ENCODE results near the gene MFSD11.

DNA sequence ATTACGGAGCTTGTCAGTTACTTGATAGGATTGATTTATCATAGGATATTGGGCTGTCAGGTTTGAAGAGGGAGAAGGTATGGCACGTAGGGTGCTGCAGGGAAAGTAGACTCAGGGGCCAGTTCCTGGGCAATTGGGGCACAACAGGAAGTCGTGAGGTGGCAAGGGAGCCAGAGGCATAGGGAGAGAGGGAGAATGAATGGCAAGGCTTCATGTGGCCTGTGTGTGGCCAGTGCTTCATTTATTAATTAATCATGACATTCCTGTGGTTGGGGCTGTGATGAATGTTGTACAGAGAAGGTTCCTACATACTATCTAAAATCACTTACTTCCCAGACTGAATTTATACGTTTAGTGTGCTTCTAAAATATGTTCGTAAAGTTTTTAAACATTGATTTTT, 19.3 kb downstream of the MFSD11 start:
- TF ChIP-seq CTCF (IDR thresholded peaks at IDR 0.05) (no peak), POLR2A (IDR thresholded peaks at IDR 0.05) (no peak)

Measured in Peyer's patch (tissue), 4 donors.